ENCODE measurements around the gene ING1.

Gene ING1

DNA sequence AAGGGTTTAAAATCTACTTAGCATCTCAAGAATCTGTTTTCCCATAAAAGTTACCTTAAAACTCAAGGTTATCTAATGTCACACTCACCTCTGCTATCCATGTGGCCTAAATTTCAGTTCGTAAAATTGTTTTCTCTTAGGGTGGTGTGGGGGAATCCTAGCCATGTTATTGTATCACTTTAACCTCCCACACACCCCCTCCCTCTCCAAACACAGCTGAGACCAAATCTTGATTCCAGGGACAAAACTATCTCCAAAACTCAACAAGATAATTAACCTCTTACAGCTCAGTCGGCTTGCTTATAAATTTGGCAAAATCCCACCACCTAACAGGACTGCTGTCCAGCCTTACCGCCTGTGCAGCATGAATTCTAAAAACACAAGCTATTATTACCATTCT is 11.4 kb upstream of the ING1 start:
- no peak for DNase-seq (ENCODE audit: low read depth)
- TF ChIP-seq, protein P1, sequence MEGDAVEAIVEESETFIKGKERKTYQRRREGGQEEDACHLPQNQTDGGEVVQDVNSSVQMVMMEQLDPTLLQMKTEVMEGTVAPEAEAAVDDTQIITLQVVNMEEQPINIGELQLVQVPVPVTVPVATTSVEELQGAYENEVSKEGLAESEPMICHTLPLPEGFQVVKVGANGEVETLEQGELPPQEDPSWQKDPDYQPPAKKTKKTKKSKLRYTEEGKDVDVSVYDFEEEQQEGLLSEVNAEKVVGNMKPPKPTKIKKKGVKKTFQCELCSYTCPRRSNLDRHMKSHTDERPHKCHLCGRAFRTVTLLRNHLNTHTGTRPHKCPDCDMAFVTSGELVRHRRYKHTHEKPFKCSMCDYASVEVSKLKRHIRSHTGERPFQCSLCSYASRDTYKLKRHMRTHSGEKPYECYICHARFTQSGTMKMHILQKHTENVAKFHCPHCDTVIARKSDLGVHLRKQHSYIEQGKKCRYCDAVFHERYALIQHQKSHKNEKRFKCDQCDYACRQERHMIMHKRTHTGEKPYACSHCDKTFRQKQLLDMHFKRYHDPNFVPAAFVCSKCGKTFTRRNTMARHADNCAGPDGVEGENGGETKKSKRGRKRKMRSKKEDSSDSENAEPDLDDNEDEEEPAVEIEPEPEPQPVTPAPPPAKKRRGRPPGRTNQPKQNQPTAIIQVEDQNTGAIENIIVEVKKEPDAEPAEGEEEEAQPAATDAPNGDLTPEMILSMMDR (conservative IDR thresholded peaks at IDR 0.05; ENCODE audit: low read length) = no peak
- H3K4me3 ChIP-seq (ENCODE audit: low read length) = no peak overlapping the region

DNA sequence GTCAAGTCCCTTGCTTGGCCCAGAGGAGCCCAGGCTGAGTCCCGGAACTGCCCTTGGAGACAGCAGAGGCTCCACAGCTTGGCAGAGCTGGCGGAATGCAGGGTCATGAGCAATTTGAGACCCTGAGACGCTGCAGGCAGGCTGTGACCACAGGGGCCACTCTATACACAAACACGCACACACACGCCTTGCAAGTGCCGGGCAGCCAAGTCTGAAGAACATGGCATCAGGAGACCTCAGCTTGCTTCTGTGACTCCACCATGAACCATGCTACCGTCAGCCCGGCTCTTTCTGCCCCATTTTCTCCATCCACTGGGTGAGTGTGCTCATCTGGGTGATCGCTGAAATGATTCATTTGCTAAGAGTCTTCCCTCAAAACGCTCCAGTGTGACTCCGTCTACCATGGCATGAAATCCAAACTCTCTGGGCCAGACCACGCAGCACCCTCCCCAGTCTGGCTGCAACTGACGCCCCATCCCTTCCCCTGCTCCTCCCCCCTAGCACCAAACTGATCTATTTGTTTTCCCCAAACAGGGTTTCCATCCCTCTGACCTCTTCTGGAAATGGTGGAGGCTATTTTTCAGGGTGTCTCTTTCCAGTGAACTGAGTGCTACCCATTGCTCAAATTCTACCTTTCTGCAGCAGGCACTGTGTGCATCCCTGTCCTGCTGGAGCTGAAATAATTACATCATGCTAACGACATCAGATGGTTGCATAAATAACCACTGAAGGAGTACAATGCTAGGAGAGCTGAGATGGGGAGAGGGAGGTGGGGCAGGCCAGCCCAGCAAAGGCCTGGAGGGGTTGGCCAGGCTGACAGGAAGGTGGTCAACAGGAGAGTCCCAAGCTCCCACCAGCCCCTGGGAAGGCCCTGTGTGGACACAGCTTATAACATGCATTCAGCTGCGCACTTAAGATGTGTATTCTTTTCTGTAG is 10.6 kb upstream of the ING1 start:
- TF ChIP-seq, protein P1 (conservative IDR thresholded peaks at IDR 0.05; ENCODE audit: low read length) = no peak
- DNase-seq (ENCODE audit: low read depth) = no peak
- H3K4me3 ChIP-seq (ENCODE audit: low read length) = no peak overlapping the region

DNA sequence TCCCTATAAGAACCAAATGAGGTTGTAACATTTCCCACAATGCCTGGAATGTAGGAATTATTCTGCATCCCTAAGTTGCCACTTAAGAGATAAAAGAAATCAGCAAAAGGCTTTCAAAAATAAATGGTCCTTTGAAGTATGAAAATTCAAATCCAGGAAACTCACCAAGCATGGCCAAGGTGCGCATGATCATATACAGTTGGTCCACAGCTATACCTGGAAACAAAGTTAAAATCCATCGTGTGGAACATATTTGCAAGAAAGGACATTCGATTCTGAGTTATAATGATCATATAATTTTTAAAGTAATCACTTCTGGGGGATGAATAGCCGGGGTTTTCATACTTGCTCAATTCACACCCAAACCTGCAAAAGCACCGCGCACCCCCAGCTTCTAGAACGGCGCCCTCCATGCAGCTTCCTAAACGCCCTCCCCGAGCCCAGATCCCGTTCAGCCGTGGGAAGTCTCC is 8.1 kb upstream of the ING1 start:
- no peak for DNase-seq (ENCODE audit: low read depth)
- H3K4me3 ChIP-seq (ENCODE audit: low read length) = peak overlapping the region; percentile 74
- TF ChIP-seq, protein P1 (conservative IDR thresholded peaks at IDR 0.05; ENCODE audit: low read length) = no peak

DNA sequence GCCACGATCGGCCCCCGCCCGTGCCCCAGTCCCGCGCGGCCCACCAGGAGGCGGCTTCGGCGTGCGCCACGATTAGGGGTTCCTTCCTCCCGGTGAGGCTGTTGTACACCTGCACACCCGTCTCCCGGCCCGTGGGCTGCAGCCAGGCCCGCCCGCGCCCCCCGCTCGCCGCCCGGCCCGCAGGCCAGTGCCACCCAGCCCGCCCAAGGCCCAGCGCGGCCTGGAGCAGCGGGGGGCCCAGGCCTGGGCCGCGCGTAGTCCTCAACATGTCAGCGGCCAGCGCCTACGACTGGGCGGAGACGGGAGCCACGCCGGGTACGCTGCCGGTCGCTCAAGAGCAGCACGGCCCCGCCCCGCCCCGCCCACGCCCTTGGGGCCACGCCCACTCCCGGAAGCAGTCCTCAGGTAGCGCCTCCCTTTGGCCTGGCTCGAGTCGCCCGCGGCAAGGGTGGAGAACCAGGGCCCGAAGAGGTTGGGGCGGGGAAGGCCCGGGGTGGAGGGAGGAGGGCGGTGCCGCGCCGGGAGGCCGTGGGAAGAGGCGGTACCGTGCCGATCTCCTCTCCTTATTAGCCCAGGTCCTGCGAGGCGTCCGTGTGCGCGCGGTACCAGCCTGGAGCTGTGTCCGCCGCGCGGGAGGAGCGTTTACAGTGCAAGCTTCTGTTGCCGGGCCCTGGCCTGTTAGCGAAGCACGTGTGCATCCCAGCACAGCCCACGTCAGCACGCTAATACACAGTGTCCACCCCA is 7.5 kb upstream of the ING1 start, which contains the start of gene CARS2:
Gene CARS2 (minus strand): TSS at position 291 of the 744 bp plus-strand sequence. CDS start 23 bp downstream, at position 268.
- TF ChIP-seq, protein P1 (conservative IDR thresholded peaks at IDR 0.05; ENCODE audit: low read length) = peak; percentile 9; the same call in 1 of the 2 replicates
- peak; percentile 96 for DNase-seq (ENCODE audit: low read depth)
- peak within 1 kb of the TSS; percentile 74 for H3K4me3 ChIP-seq (ENCODE audit: low read length)

DNA sequence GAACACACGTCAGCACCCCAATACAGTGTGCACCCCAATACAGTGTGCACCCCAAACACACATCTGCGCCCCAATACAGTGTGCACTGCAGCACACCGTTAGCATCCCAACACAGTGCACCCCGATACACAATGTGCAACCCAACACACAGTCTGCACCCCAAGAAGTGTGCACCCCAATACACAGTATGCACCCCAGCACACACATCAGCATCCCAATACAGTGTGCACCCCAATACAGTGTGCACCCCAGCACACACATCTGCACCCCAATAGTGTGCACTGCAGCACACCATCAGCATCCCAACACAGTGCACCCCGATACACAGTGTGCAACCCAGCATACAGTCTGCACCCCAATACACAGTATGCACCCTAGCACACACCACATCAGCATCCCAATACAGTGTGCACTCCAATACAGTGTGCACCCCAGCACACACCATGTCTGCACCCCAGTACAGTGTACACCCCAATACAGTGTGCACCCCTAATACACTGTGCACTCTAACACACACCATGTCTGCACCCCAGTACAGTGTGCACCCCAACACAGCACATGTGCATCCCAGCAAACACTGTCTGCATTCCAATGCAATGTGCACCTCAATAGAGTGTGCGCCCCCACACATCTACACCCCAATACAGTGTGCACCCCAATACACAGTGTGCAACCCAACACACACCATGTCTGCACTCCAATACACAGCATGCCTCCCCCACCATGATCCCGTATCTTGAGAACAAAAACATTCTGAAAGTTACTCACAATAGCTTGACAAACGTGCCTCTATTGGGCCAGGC is 6.7 kb upstream of the ING1 start:
- peak overlapping the region; percentile 74 for H3K4me3 ChIP-seq (ENCODE audit: low read length)
- TF ChIP-seq, protein P1 (conservative IDR thresholded peaks at IDR 0.05; ENCODE audit: low read length) = no peak
- no peak for DNase-seq (ENCODE audit: low read depth)

DNA sequence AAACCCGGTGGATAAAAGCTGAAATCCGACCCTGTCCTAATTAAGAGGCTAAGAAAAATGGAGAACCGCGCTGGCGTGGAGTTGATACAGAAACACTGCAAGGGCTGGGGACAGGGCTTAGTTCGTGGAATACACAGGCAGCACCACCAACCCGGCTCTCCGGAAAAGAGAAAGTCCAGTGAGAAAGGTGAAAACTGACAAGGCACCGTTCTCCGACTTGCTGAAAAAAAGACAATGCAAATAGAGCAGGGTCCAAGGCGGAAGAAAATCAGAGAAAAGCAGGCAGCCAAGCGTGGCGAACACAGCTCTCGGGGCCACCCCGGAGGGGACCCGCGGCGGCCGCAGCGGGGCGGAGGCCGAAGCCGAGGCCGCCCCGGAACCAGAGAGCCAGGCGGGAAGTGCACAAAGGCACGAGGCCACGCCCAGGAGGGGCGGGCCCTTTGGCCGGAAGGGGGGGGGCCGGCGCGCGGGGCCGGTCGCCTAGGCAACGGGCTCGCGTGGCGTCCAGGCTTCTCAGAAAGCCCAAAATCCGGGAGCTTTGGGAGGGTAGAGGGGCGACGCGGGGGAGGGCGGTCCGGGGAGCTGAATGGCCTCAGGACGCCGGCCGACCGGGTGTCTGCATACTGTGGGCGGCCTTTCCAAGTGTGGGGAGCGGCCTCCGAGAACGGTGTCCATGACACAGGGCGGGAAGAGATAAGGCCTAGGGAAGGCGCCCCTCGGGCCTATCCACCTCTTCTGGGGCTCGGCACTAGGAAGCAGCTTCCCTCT is 1.2 kb upstream of the ING1 start:
- TF ChIP-seq, protein P1 (conservative IDR thresholded peaks at IDR 0.05; ENCODE audit: low read length) = no peak
- peak overlapping the region; percentile 96 for H3K4me3 ChIP-seq (ENCODE audit: low read length)
- DNase-seq (ENCODE audit: low read depth) = peak; percentile 80
